ENCODE measurements around the gene PAIP2. TPM values are rescaled to one million over a fixed set of nuclear protein-coding genes. Genes with fewer than 3 reads are reported as not detected.
"Not testable (repeated sequence)": the region's sequence is repeated elsewhere in the genome, so short reads cannot be mapped to it uniquely, and the experiment has no call there.

The PAIP2 gene
- polyA plus RNA-seq, 1 of the 3 experiments (the other 2 are of a cell fraction) = 73.2 TPM

- TF ChIP-seq IRF3 (IDR thresholded peaks at IDR 0.05; ENCODE audit: low read depth, low read length) (no peak), TAF1 (IDR thresholded peaks at IDR 0.05; ENCODE audit: borderline replicate concordance, low read depth, low read length) (no peak), NRF1 (IDR thresholded peaks at IDR 0.05; ENCODE audit: low read depth, low read length) (no peak), ELF1 (IDR thresholded peaks at IDR 0.05) (no peak), YY1 (IDR thresholded peaks at IDR 0.05; ENCODE audit: low read depth) (no peak), TCF12 (IDR thresholded peaks at IDR 0.05) (no peak), GATA2 (CRISPR knock-in tag; IDR thresholded peaks at IDR 0.05) (no peak), EZH2phosphoT487 (IDR thresholded peaks at IDR 0.05; ENCODE audit: borderline replicate concordance, low read depth) (no peak), FOXJ3 (CRISPR knock-in tag; IDR thresholded peaks at IDR 0.05) (no peak)
These were observed 1.8 kb downstream of the PAIP2 start (continued) for GRCh38 chr5:139343476-139343875.

GRCh38 chr5:139344177-139344576 is 2.5 kb downstream of the PAIP2 start:
- ChIA-PET POLR2A (no interaction called here), CTCF (no interaction called here)
- 98% methylated on average over 2 of the region's 2 CpGs for WGBS (ENCODE audit: low lambda C conversion rate)
- DNase-seq = no peak
- Histone ChIP-seq H4K20me1 (ENCODE audit: insufficient read depth) (peaks cover 67% of the 10 kb centered on the region), H3K4me3 (ENCODE audit: low read depth in 2 of 2, low read length in 1 of 2) (no peak overlapping the region), H3K79me2 (ENCODE audit: insufficient read depth) (peaks cover 73% of the 10 kb centered on the region), H3K4me2 (peak overlapping the region; percentile 97), H2AFZ (ENCODE audit: low read depth) (no peak overlapping the region), H3K36me3 (replicated peaks in 1 of 2; ENCODE audit: control insufficient read depth in 1 of 2, insufficient read depth in 2 of 2, low read length in 1 of 2) (peaks cover 0 to 9% of the 10 kb centered on the region in 2 experiments), H3K27ac (ENCODE audit: low read depth in 2 of 2, low read length in 1 of 2) (no peak overlapping the region), H3K9ac (no peak overlapping the region), H3F3A (replicated peaks; ENCODE audit: insufficient read depth) (peaks cover 17% of the 10 kb centered on the region), H3K4me1 (ENCODE audit: control insufficient read depth in 1 of 2, insufficient read depth in 2 of 2, low read depth in 1 of 2, low read length in 1 of 2) (peaks cover 0 to 5% of the 10 kb centered on the region in 2 experiments; a peak in 2 of 4 replicates), H3K27me3 (ENCODE audit: insufficient read depth) (no peaks in the 10 kb centered on the region), H3K9me2 (no peaks in the 10 kb centered on the region), H3K9me3 (no peaks in the 10 kb centered on the region)
- TF ChIP-seq IRF3 (IDR thresholded peaks at IDR 0.05; ENCODE audit: low read depth, low read length) (no peak), USF1 (IDR thresholded peaks at IDR 0.05; ENCODE audit: borderline replicate concordance, low read depth) (no peak), SIN3A (IDR thresholded peaks at IDR 0.05; ENCODE audit: borderline replicate concordance, low read depth, low read length) (no peak), YY1 (IDR thresholded peaks at IDR 0.05; ENCODE audit: low read depth) (no peak), JUND (IDR thresholded peaks at IDR 0.05) (no peak), TAF1 (IDR thresholded peaks at IDR 0.05; ENCODE audit: borderline replicate concordance, low read depth, low read length) (no peak), RFX5 (IDR thresholded peaks at IDR 0.05; ENCODE audit: low read length) (no peak), NRF1 (IDR thresholded peaks at IDR 0.05; ENCODE audit: low read depth, low read length) (no peak), RCOR1 (IDR thresholded peaks at IDR 0.05; ENCODE audit: low read length) (no peak), FOXM1 (IDR thresholded peaks at IDR 0.05; ENCODE audit: low read depth) (no peak), RXRA (IDR thresholded peaks at IDR 0.05; ENCODE audit: borderline replicate concordance, low read depth) (no peak), FOXJ3 (CRISPR knock-in tag; IDR thresholded peaks at IDR 0.05) (no peak), ZBTB33 (IDR thresholded peaks at IDR 0.05; ENCODE audit: borderline replicate concordance, low read depth) (no peak)

GRCh38 chr5:139345442-139345841 is 3.8 kb downstream of the PAIP2 start:
- CTCF ChIA-PET; H3K4me3 ChIP-seq (ENCODE audit: low read depth in 2 of 2, low read length in 1 of 2); H3K9me2 ChIP-seq; H3K4me1 ChIP-seq (ENCODE audit: control insufficient read depth in 1 of 2, insufficient read depth in 2 of 2, low read depth in 1 of 2, low read length in 1 of 2); H2AFZ ChIP-seq (ENCODE audit: low read depth); H3K9me3 ChIP-seq; DNase-seq; H3K27me3 ChIP-seq (ENCODE audit: insufficient read depth); H3K9ac ChIP-seq; H3K27ac ChIP-seq (ENCODE audit: low read depth in 2 of 2, low read length in 1 of 2); H3K4me2 ChIP-seq: not testable (repeated sequence)
- POLR2A ChIA-PET = interaction anchor here (0.7 kb wide), 1 partner anchor 51 kb away, joined by 3 read pairs; no protein-coding TSS in a partner anchor
- peaks cover 80% of the 10 kb centered on the region for H4K20me1 ChIP-seq (ENCODE audit: insufficient read depth)
- 92% methylated on average over 8 of the region's 8 CpGs for WGBS (ENCODE audit: low lambda C conversion rate)
- peaks cover 0 to 13% of the 10 kb centered on the region in 2 experiments for H3K36me3 ChIP-seq (replicated peaks in 1 of 2; ENCODE audit: control insufficient read depth in 1 of 2, insufficient read depth in 2 of 2, low read length in 1 of 2)
- peaks cover 18% of the 10 kb centered on the region for H3F3A ChIP-seq (replicated peaks; ENCODE audit: insufficient read depth)
- peaks cover 85% of the 10 kb centered on the region for H3K79me2 ChIP-seq (ENCODE audit: insufficient read depth)

- peaks cover 0 to 22% of the 10 kb centered on the region in 2 experiments for H3K36me3 ChIP-seq (replicated peaks in 1 of 2; ENCODE audit: control insufficient read depth in 1 of 2, insufficient read depth in 2 of 2, low read length in 1 of 2)
- H3K9me3 ChIP-seq; H3K27ac ChIP-seq (ENCODE audit: low read depth in 2 of 2, low read length in 1 of 2); POLR2A ChIA-PET; H3K9me2 ChIP-seq; H2AFZ ChIP-seq (ENCODE audit: low read depth); H3K27me3 ChIP-seq (ENCODE audit: insufficient read depth); DNase-seq; H3K4me3 ChIP-seq (ENCODE audit: low read depth in 2 of 2, low read length in 1 of 2); H3K9ac ChIP-seq; H3K4me1 ChIP-seq (ENCODE audit: control insufficient read depth in 1 of 2, insufficient read depth in 2 of 2, low read depth in 1 of 2, low read length in 1 of 2); CTCF ChIA-PET; H3K4me2 ChIP-seq: not testable (repeated sequence)
- 91% methylated on average over 9 of the region's 9 CpGs for WGBS (ENCODE audit: low lambda C conversion rate)
- H3F3A ChIP-seq (replicated peaks; ENCODE audit: insufficient read depth) = peaks cover 16% of the 10 kb centered on the region
- H3K79me2 ChIP-seq (ENCODE audit: insufficient read depth) = peaks cover 100% of the 10 kb centered on the region
- H4K20me1 ChIP-seq (ENCODE audit: insufficient read depth) = peaks cover 97% of the 10 kb centered on the region
These were observed 6.2 kb downstream of the PAIP2 start for GRCh38 chr5:139347863-139348262.

Measured in SK-N-SH (cell line).